Cardiac septum (tissue), 1 donor: ENCODE measurements around the gene CYP4B1. TPM values are rescaled to one million over a fixed set of nuclear protein-coding genes. Genes with fewer than 3 reads are reported as not detected.

Source experiments
- DNase-seq: peaks from one replicate; pipeline ENCODE4 v3.0.0-alpha.2; 2020; ENCODE audit warnings: low spot score
- intact Hi-C: fragments of 100-400 bp; cut with DNase I; formaldehyde crosslinking; loops from one replicate; pipeline ENCODE4 v1.14.0; 2022
- total RNA-seq: library from RNA; stranded (reverse); fragmentation: NEBNext Ultra II Directional; extraction: Animal tissue kit (Norgen Biotek cat#: 25700); gene quantifications from one replicate; pipeline ENCODE4 v1.2.1, GENCODE V29; 2021
- donor health status: DM: no; HTN: no; CAD: no.

Gene CYP4B1
- total RNA-seq, 1 donor from 2014 or later: not detected

DNA sequence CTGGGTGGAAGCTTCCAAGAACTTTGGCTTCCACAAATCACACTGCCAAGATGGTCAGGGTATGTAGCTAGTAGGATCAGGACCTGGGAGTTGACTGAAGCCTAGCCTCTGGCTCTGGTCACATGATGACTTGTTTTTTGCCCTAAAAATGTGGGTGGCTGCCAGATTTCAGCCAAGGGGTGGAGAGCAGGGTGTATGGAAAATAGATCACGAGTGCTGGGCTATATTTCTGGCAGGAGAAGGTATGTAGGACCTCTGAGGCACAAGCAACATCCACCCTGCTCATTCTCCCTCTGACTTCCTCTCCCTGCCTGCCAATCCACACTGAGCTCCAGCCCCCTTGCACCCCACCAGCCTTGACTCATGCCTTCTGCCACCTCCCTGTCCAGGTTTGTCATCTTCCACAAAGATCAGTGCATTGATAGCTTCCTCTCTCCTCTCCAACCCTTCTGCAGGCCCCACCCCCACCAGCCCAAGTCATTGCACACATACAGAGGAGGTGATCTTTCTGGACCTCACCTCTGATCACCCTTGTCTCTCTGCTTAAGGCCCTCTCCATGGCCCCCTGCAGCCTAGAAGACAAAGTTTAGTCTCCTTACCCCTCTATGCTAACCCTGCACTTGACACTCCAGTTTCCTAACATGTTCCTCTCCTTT, 8.3 kb upstream of the CYP4B1 start:
- no peak for DNase-seq
- intact Hi-C loops: no loop called here

DNA sequence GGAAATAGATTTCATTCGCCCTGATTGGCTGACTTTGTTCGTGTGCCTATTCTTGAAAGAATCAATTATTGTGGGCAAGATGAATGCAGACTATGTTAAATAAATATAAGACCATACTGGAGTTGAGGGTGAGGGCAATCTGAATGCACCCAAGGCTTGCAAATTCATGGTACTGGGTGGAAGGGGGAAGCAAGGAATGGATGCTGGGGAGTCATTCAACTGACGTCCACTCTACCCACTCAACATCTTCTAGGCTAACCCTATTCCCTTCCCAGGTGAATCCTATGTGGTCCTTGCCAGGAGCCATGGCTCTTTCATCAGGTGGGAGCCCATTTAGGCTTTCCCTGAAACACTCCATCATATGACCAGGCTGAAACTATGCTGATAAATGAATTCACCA, 5.7 kb upstream of the CYP4B1 start:
- intact Hi-C loops: no loop called here
- no peak for DNase-seq

DNA sequence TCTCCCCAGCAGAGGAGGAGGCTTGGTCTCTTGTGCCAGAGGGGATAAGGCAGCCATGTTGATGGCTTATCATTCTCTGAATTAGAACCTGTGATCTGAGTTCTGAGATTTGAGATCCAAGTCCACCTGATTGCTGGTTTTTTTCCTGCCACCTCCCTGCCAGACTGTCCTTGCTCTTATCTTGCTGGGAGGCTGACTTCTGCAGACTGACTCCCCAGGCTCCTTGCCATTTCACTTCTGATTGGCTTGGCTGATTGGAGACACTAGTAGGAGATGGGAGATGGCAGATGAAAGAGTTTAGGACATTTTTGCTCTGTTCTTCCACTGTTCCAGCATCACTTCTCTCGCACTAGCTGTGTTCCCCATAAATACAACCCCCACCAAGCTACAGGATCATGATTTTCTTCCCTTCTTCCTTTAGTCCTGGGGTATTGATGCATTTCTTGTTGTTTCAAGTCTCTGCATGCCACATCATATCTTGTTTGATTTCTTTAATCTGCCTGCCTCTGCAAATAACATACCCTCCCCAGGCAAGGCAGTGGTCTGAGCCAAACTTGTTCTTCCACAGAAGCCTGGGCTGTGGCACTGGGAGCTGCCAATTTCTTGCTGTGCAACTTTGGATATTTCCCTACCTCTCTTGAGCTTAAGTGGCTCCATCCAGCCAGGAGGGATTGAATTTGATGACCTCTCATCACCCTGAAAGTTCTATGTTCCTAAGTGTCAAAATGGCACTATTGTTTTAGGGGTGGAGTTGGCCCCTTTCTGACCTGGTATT, 963 bp upstream of the CYP4B1 start:
- intact Hi-C loops: no loop called here
- no peak for DNase-seq

DNA sequence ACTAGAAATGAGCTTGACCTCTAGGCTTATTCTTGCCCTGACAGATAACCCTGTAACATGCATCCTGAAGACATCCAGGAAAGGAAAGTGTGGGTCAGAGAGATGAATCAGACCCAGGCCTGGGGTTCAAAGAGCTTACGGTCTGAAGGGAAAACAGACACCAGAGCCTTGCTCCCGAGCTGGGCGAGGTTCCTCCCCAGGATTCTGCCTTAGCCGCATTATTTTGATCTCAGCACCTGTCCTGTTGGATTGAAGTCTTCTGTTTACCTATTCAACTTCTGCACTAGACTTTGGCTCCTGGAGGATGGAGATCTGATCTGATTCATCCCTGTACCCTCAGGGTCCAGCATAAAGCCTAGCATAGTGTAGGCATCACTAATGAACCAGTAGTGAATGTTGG, 1.9 kb downstream of the CYP4B1 start:
- no peak for DNase-seq
- intact Hi-C loops: no loop called here

DNA sequence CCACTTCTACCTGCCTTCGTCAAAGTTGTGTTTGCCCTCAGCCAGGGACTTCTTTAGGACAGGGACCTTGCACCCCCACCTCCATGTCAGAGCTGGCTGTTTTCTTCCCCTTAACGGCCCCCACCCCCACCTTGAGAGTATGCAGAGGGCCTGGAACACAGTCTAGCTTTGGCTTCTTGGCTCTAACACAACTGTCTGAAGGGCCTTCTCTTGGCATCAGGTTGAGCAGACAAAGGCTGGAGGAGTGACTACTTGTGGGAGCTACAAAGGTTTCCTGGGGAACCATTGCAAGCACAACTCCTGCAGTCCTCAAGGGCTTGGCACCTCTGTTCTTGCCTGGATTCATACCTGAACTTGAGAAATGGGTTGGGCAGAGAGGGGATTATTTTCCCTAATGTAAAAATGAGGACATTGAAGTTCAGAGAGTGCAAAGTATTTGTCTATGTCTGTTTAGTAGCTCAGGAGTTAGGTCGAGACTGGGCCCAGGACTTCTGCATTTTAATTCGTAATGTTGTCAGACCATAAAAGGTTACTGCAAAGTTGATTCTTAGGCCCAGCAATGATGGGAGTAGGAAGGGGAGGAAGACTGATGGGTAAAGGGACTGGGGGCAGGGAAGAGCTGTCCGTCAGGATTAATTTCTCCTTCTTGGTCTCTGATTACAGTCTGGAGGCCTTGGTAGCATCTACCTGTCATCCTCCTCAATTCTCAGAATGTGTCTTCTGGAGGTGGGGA, 2.6 kb downstream of the CYP4B1 start:
- no peak for DNase-seq
- intact Hi-C loops: no loop called here

DNA sequence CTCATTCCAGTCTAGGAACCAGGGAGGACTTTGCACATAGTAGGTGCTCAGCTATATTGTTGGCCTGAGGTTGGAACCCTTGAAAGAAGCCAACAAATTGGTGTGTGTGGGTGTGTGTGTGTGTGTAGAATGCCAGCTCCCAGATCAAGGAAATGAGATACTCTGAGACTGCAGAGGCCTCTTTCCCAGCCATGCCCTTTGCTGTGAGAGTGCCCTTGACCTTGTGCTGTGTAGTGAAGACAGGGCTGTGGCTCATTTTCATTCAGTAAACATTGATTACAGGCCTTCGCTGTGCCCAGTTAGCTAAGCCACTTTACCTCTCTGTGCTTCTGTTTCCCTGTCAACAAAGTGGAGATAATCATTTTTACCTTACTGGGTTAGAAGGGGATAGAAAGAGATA, 3.2 kb downstream of the CYP4B1 start:
- intact Hi-C loops: no loop called here

DNA sequence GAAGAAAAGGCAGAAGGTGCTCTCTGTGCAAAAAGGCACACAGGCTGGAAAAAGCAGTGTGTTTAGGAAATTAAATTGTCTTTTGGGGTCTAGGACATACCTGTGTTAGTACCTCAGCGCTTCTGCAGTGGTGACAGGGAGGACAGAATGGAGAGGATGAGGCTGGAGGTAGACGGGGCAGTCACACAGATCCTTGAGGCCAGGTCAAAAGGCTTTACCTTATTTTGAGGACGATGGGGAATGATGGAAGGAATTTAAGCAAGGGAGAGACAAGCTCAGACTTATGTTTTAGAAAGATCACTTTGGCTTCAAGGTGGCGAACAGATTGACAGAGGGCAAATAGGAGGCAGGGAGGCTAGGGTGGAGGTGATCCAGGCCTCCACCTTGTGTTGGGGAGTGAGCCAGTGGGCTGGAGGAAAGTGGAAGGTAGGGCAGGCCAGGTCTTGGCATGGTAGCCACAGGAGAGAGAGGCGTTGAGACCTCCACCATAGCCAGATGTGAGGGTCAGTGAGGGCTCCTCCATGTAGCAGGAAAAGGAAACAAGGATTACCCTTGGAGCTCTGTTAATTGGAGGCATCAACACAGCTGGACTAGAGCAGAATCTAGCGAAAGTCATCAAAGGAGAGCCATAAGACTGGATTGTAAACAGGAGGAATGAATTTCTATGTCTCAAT, 4.2 kb downstream of the CYP4B1 start:
- intact Hi-C loops: no loop called here
- no peak for DNase-seq

More for the DNA sequence above, 3.2 kb downstream of the CYP4B1 start:
- DNase-seq: no peak

DNA sequence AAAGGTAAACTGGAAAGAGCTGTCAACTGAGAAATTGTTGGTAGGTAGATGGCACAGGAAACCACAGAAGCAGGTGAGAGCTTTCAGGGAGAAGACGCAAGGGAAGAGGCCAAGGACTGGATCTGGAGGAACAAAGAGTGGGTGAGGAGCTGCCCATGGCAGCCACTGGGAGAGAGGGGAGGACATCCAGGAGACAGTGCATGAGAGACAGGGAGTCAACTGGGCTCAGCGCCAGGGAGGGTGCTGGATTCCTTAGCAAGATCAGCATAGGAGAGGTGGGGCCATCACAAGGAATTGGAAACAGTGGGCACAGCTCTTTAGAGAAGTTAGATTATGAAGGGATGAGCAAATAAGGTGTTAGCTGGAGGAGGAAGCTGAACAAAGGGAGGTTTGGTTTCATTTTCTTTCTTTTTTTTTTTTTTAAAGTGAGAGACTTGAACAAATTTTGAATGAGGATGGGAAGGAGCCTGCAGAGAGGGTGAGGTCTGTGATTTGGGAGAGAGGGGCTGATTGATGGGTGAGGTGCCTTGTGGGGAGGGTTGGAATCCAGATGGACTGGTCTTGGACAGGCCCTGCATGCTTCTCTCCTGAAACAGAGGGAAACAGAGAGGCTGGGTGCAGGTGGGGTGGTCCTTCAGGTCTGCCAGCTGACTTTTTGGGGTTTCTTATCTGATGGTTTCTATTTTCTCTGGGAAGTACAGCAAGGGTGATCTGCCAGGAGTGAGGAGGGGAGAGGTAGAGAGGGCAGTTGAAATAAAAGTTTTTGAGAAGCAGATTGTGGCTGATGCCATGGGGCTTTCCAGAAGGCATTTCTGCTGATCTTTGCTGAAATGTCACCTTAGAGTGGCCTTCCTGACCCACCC, 5.4 kb downstream of the CYP4B1 start:
- intact Hi-C loops: no loop called here
- no peak for DNase-seq

DNA sequence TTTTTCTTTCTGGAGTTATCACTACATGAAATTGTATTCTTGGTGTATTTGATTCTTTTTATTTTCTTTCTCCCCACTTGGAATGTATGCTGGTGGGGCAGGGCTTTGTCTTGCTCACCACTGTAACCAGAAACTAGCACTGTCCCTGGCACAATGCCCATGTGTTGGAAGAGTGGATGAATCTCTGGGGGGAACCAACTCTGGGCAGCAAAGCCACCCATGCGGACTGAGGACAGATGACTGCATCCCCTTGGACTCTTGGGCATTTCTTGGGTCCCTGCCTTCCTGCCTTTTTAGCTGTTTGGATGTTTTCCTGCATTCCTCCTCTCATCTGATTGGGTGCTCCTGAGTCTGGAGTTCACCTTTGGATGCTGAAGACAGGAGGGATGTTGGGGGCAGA, 6.1 kb downstream of the CYP4B1 start:
- intact Hi-C loops: no loop called here
- DNase-seq: no peak

DNA sequence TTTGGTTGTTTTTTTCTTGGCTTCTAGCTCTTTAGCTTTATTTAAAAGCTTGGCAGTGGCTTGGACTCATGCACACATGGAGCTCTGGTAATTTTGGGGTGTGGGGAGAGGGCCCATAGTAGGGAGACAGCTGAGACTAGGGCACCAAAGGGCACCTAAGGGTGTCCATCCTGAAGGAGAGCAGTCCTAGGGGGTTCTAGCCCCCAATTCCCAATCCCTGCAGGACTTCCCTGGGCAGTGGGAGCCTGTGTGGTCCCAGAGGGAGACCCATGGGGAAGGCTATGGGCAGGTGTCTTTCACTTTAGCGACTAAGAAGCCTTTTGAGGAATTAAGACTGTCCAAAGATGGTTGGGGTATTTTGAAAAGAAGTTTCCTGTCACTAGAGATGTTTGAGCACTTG, 6.9 kb downstream of the CYP4B1 start:
- intact Hi-C loops: no loop called here
- no peak for DNase-seq

DNA sequence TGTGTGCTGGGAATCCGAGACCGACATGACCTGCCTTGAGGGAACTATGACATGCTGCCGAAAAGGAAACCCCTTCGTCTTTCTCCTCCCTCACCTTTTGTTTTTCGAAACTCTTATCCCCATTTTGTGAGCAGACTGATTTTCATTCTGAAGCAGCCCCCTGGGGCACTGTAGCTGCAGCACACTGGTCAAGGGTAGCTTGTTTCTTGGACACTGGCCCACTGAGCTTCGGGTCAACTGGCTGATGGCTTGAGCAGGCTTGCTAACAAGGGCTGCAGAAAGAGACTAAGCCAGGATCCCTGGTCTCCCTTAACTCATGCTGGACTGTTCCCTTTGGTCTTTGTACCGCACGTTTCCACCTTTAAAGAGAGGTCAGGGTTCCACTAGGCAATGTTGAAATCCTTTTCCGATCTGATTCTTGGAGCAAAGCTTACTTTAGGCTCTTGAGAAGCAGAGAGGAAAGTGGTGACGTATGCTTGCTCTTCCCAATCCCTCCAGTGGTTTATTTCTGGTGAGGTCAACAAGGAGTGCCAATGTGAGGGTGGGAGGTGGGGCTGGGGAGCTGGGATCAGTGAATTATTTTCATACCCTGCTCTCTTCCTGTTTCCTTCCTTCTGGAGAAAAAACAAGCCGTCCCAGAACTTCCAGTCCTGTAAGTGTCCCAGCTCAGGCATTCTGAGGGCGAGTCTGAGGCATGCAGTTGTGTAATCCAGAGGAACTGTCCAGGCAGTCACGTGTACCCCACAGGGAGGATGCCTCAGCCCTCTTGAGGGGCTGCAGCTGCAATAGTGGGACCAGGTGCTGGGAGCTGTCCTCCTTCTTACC, 7.6 kb downstream of the CYP4B1 start:
- intact Hi-C loops: no loop called here
- DNase-seq: no peak

DNA sequence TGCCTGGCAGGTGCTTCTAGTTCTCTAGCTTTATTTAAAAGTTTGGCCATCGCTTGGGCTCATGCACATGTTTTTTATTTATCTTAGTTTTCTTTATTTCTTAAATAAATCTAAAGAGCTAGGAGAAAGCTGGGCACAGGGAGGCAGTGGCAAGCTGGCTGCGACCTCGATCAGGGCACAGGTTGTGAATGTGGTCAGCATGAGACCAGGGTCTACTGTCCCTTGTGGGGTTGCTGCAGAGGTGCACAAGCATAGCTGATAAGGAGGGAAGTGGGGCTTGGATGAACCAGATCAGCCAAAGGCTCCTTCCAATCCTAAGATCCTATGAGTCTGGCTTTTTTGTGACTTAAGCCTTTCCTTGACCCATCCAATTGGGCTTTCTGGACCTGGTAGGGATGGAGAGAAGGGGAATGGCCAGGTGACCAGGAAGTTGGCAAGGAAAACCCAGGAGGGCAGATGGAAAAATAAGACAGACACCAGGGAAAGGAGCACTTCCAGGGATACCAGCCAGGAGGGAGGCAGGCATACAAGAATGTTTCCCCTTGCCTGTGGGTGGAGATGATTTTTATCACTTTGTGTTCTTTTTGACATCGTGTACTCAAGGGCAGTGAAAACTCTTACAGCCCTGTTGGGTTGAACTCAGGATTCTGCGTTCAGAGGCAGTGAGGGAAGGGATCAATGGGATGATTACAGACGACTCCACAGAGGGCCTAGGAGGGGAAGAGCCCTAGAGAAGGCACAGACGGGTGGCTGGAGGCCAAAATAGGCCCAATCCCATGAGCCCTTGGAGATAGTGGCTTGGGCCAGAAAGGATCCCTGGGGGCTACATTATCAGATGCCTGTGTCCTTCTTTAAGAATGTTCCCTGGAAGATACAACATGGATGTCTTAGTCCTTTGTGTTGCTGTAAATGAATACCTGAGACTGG, 8.5 kb downstream of the CYP4B1 start:
- intact Hi-C loops: no loop called here
- DNase-seq: no peak

DNA sequence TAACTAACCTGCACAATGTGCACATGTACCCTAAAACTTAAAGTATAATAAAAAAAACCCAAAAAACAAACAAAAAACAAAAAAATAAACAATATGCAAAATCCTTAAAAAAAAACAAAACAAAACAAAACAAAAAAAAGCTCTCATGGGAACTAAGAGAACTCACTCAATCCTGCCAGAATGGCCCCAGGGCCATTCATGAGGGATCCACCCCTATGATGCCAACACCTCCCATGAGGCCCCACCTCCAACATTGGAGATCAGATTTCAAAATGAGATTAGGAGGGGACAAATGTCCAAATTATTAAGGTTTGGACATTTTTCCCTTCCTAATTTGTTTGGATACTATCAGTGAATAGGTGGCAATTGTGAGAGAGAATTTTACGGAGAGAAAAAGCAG, 10.2 kb downstream of the CYP4B1 start:
- no peak for DNase-seq
- intact Hi-C loops: no loop called here

DNA sequence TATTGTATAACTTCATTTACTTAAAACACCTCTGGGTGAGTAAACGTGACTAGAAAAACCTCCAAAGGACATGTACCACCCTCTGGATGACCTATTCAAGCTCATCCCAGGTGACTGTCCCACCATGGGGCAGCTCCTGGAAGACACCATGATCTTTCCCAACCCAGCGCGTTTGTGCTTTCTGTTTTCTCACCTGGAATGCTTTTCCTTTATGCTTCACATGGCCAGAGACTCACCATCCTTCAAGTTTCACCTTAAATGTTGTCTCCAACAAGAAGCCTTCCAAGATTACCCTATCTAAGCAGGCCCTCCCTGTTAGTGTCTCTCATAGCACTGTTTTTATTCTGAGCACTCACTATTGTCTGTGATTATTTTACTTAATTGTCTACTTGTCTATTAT, 11.1 kb downstream of the CYP4B1 start:
- DNase-seq: no peak
- intact Hi-C loops: no loop called here

DNA sequence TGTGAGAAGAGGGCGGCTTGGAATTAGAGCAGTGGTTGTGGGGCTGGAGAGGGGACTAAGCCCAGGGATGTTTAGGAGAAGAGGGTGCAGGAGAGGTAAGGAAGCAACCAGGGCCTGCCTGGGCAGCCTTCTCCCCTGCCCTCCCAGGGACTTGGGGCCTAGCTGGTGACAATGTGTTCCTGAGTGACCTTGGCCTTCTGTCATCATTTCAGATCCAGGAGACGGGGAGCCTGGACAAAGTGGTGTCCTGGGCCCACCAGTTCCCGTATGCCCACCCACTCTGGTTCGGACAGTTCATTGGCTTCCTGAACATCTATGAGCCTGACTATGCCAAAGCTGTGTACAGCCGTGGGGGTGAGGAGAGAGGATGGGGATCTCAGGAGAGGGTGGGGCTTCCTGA, 11.8 kb downstream of the CYP4B1 start:
- no peak for DNase-seq
- intact Hi-C loops: no loop called here

DNA sequence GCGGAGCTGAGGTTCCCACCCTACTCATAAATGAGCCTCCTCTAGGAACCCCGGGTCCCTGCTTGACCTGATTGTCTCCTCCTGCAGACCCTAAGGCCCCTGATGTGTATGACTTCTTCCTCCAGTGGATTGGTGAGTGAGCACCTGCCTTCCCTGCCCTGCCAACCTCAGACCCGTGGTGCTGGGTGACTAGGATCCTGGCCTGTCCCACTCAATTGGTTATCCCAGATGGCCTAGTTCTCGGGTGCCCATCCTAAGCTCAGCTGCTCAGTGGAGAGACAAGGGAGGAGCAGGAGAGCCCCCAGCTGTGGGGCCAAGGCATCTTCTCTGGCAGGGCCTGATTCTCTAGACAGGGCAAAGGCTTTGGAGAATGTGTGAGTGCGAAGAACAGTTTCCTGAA, 12.2 kb downstream of the CYP4B1 start:
- intact Hi-C loops: no loop called here
- no peak for DNase-seq
